ENCODE data around the gene NFYB.

NFYB gene

DNA sequence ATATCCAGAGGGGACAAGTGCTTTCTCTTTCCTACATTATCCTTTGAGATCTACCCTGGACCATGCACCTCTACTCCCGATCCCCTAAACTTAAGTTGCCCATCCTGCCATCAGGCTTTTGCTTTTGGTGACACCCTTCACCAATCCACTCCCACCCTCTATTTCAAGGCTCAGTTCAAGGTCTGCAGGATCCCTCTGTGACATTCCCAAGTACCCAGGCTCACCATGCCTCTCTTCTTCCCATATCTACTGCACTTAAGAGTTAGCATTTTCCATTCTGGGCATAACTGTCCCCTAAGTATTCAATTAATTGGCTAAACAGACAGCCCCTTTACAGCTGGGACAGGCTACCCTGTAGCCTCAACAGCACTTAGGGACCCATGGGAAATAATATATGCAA is 3.1 kb downstream of the NFYB start:
- peak overlapping the region; percentile 38 for H3K4me3 ChIP-seq (ENCODE audit: low read depth, low read length)
- TF ChIP-seq, protein P1, sequence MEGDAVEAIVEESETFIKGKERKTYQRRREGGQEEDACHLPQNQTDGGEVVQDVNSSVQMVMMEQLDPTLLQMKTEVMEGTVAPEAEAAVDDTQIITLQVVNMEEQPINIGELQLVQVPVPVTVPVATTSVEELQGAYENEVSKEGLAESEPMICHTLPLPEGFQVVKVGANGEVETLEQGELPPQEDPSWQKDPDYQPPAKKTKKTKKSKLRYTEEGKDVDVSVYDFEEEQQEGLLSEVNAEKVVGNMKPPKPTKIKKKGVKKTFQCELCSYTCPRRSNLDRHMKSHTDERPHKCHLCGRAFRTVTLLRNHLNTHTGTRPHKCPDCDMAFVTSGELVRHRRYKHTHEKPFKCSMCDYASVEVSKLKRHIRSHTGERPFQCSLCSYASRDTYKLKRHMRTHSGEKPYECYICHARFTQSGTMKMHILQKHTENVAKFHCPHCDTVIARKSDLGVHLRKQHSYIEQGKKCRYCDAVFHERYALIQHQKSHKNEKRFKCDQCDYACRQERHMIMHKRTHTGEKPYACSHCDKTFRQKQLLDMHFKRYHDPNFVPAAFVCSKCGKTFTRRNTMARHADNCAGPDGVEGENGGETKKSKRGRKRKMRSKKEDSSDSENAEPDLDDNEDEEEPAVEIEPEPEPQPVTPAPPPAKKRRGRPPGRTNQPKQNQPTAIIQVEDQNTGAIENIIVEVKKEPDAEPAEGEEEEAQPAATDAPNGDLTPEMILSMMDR (conservative IDR thresholded peaks at IDR 0.05; ENCODE audit: low read depth, low read length) = no peak
- DNase-seq (ENCODE audit: low read depth) = no peak

DNA sequence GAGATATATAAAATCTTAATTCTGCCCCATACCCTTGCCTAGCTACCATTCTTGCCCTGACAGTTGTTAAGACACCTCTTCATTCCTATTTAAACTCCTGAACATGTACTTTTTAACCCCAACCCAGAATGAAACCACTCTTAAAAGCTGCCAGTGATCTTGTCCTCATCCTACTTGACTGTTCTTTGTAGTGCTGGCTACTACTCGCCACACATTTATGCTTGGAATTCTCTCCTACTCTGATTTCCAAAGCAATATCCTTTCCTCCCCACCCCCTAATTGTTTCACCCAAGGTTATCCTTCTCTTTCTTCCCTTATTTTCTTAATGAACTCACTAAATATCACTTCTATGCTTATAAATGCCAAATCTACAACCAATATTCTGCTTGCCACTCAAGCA is 4.1 kb downstream of the NFYB start:
- DNase-seq (ENCODE audit: low read depth) = no peak
- TF ChIP-seq, protein P1 (conservative IDR thresholded peaks at IDR 0.05; ENCODE audit: low read depth, low read length) = no peak
- H3K4me3 ChIP-seq (ENCODE audit: low read depth, low read length) = no peak overlapping the region

DNA sequence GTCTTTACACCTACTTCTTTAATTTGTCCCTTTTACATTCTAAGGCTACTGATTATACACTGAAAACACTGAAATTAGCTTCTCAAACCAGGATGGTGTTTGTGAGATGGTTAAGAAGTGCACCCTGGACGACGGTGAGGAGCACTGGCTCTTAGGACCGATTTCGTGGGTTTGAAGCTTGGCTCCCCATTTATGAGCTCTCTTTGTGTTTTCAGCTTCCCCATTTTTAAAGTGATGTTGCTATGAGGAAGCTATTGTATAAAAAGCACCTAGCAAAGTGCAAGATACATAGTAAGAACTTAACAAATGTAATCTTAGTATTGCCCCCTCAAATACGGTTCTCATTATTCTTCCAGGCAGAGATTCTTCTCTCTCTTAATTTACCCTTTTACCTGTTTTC is 4.7 kb downstream of the NFYB start:
- H3K4me3 ChIP-seq (ENCODE audit: low read depth, low read length) = no peak overlapping the region
- TF ChIP-seq, protein P1 (conservative IDR thresholded peaks at IDR 0.05; ENCODE audit: low read depth, low read length) = no peak
- no peak for DNase-seq (ENCODE audit: low read depth)

DNA sequence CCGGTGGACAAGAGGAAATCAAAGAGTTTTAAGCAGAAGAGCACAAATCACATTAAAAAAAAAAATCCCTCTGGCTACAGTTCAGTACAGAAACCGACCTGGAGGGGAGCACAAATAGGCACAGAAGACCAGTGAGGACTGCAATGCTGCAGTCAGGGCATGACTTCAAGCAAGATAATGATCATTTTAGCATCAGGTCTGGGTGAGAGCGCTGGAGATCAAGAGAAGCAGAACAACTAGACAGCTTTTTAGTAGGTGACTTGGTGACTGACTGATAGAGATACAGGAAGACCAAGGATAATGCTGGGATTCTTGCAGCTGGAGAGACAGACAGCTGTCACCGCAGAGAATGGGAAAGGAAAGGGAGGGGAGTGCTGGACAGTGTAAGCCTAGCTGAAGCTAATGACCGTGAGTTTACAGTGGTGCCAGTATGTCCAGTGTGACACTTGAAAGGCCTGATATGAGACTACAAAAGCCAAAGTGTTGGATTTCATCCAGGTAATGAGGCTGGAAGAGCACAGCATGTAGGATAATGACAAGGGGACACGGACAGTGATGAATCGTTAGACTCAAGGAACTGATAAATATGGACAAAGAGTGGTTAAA is 5.6 kb downstream of the NFYB start:
- no peak for DNase-seq (ENCODE audit: low read depth)
- no peak overlapping the region for H3K4me3 ChIP-seq (ENCODE audit: low read depth, low read length)
- TF ChIP-seq, protein P1 (conservative IDR thresholded peaks at IDR 0.05; ENCODE audit: low read depth, low read length) = no peak

DNA sequence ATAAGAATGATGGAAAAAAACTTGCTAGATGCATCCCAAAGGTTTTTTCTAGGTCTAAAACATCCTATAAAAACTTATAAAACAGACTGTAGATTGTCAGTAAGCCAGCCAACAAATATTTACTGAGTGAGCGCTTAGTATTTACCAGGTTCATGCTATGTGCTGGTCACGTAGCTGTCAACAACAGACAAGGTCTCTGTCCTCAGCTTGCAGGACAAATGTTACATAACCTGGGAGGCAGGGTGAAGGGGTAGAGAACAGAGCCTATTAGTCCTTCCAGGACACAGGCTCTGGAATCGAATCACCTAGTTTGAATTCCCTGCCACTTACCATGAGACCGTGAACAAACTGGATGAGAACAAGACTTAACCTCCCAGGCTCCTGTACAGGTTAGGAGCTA is 6.4 kb downstream of the NFYB start:
- TF ChIP-seq, protein P1 (conservative IDR thresholded peaks at IDR 0.05; ENCODE audit: low read depth, low read length) = no peak
- DNase-seq (ENCODE audit: low read depth) = no peak
- H3K4me3 ChIP-seq (ENCODE audit: low read depth, low read length) = no peak overlapping the region

DNA sequence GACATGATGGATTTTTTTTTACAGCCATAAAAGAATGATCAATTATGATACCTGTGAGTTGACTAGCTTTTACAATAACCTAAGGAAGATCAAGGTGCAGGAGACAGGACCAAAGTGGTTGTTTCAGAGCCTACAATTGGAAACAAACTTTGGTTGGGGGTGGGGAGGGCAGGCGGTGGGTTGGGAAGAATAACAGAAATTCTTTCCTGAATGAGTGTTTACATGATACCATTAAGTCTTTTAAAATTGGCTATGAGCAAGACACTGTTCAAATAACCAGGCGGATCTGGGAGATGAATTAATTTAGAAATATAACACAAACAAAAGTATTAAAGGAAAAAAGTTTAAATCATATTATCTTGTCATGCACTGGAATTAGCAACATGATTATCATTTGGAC is 7.2 kb downstream of the NFYB start:
- no peak overlapping the region for H3K4me3 ChIP-seq (ENCODE audit: low read depth, low read length)
- DNase-seq (ENCODE audit: low read depth) = no peak
- TF ChIP-seq, protein P1 (conservative IDR thresholded peaks at IDR 0.05; ENCODE audit: low read depth, low read length) = no peak

DNA sequence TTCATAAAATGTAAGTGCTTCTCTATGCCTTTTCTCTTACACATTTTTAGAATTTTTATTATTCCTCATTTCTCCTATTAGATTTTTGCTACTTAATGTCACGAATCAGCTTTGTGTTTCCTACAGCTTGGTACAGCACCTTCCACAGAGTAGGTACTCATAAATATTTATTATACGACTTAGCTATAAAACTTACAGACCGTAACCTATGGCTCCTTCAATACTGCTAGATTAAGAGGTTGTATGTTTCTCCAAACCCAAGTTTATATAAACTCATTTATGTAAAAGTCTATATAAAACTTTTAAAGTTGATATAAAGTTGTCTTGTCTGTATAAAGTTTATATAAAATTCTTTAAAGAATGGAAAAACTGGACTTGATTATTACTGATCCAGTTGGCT is 11.5 kb downstream of the NFYB start:
- DNase-seq (ENCODE audit: low read depth) = no peak
- no peak overlapping the region for H3K4me3 ChIP-seq (ENCODE audit: low read depth, low read length)
- TF ChIP-seq, protein P1 (conservative IDR thresholded peaks at IDR 0.05; ENCODE audit: low read depth, low read length) = no peak
